ENCODE measurements around the gene ETV4.

ETV4 gene

DNA sequence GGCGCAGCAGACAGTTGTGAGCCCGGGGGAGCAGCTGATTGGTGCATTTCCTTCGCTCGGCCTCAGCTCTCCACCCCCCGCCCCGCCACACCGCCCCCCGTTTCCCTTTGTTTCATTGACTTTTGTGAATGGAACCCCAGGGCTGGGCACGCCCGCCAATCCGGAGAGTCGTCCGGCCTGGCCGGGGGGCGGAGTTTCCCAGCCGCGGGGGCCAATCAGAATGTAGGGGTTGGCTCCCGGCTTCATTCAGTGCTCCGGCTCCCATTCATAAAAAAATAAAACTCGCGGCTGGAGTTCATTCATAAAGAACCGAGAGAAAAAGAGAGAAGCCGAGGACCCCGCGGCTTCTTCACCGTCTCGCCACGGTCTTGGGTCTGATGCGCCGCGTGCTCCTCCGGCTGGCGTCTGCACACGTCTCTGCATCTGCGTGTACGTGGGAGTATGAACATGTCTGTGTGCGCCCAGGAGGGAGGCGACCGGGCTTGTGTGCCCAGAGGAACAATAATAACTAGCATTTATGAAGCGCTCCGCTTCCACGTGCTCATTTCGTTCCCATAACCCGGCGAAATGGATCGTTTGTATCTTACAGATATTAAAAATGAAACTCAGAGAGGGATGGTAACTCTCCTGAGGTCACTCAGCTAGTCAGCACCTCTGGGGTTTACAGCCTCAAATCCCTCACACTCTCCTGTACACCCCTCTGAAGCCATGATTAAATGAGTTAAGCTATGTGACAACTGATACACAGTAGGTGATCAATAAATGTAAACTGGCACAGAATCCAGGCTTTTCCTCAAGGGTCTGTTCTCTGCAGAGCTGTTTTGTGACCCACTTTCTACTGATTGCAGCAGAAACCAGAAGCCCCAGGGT, at the start of gene ETV4:
Gene ETV4, minus strand, starts transcription at position 22 of the 870 bp plus-strand sequence. CDS start 723 bp downstream, outside the sequence.
- peak within 1 kb of the TSS; percentile 60 for H3K4me3 ChIP-seq (ENCODE audit: low read length)
- peak; percentile 59 for DNase-seq (ENCODE audit: low read depth)
- TF ChIP-seq, protein P1, sequence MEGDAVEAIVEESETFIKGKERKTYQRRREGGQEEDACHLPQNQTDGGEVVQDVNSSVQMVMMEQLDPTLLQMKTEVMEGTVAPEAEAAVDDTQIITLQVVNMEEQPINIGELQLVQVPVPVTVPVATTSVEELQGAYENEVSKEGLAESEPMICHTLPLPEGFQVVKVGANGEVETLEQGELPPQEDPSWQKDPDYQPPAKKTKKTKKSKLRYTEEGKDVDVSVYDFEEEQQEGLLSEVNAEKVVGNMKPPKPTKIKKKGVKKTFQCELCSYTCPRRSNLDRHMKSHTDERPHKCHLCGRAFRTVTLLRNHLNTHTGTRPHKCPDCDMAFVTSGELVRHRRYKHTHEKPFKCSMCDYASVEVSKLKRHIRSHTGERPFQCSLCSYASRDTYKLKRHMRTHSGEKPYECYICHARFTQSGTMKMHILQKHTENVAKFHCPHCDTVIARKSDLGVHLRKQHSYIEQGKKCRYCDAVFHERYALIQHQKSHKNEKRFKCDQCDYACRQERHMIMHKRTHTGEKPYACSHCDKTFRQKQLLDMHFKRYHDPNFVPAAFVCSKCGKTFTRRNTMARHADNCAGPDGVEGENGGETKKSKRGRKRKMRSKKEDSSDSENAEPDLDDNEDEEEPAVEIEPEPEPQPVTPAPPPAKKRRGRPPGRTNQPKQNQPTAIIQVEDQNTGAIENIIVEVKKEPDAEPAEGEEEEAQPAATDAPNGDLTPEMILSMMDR (conservative IDR thresholded peaks at IDR 0.05; ENCODE audit: low read depth, low read length) = no peak

DNA sequence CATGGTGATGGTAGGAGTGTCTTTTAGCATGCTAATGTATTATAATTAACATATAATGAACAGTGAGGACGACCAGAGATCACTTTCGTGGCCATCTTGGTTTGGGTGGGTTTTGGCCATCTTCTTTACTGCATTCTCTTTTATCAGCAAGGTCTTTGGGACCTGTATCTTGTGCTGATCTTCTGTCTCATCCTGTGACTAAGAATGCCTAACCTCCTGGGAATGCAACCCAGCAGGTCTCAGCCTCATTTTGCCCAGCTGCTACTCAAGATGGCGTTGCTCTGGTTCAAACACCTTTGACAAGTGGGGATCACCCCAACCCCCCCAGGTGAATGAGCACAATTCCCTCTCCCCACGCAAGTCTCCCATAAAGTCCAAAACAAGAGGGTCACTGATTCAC, 49.3 kb upstream of the ETV4 start:
- H3K4me3 ChIP-seq (ENCODE audit: low read length) = no peak overlapping the region
- DNase-seq (ENCODE audit: low read depth) = no peak
- TF ChIP-seq, protein P1 (conservative IDR thresholded peaks at IDR 0.05; ENCODE audit: low read depth, low read length) = no peak

DNA sequence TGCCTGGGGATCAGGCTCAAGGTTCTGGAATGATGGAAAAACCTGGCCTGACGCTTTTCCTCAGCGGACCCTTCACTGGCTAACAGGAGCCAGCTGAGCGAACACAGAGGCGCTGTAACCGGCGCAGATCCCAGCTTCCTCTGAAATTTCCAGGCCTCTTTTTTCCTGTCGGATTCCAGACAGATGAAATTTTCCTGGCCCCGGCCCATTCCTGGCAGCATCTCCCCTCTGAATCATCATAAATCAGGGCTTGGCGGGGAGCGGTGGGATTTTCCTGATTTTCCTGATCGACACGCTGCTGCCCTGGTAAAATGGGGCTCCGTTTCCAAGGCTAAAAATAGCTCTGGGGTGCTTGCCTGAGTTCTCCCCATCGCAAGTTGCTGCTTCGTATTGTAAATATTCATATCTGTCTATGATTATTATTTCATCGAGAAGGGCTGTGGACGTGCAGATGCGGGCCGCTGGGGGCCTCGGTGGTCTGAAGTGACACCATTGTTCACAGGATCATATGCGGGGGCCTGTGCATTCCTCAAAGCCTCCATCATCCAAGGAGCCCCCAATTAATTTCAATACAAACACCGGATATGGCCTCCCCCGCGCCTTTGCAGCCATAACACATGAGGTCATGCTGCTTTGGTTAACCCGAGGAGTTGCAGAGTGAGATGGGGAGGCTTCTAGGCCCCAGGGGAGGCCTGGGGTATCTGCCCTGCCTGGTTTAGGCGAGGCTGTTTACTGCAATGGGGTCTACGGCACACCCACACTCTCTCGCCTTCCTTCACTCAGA, 45.8 kb upstream of the ETV4 start:
- TF ChIP-seq, protein P1 (conservative IDR thresholded peaks at IDR 0.05; ENCODE audit: low read depth, low read length) = no peak
- DNase-seq (ENCODE audit: low read depth) = no peak
- H3K4me3 ChIP-seq (ENCODE audit: low read length) = no peak overlapping the region

DNA sequence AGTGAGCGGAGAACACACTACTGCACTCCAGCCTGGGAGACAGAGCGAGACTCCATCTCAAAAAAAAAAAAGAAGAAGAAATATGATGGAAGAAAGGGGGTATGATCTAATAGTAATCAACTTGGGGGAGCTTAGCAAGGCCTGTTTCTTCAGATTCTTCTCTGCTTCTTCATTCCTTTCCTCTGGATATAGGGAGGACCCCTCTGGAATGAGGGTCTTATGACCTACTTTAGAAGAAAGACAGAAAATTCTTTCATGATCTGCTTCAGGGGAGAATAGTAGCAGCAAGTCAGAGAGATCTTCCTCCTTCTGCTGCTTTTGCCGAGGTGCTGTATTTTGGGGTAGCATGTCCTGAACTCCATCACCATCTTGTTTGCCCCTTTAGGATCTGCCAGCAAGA, 44.9 kb upstream of the ETV4 start:
- DNase-seq (ENCODE audit: low read depth) = no peak
- TF ChIP-seq, protein P1 (conservative IDR thresholded peaks at IDR 0.05; ENCODE audit: low read depth, low read length) = no peak
- H3K4me3 ChIP-seq (ENCODE audit: low read length) = no peak overlapping the region

DNA sequence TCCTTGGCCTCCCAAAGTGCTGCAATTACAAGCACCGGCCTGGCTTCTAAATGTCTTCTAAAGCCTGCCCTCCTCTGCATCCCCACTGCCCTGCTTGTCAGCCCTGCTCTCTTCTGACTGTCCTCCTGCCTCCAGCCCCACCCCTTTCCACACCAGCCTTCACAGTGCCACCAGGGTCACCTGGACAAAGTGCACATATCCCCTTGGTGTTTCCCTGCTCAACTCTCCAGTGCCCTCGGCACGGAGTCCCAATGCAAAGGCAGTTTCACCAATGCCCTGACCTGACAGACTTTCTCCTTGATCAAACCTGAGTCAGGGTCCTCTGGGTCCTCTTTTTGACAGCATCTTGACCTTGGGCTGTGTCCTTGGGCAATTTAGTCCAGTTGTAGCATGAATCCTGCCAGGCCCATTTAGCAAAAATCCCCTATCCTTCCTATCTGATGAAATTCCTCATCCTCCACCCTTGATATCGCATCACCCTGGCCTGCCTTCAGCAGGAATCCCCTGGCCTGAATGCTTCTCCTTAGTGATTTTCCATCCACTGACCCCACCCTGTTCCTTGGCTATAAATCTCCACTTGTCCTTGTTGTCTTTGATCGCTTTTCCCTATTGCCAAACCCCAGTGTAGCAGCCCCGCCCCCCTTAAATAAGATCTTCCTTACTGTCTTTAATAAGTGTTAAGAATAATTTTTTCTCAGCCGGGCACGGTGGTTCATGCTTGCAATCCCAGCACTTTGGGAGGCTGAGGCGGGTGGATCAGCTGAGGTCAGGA, 42.7 kb upstream of the ETV4 start:
- TF ChIP-seq, protein P1 (conservative IDR thresholded peaks at IDR 0.05; ENCODE audit: low read depth, low read length) = no peak
- no peak for DNase-seq (ENCODE audit: low read depth)
- H3K4me3 ChIP-seq (ENCODE audit: low read length) = no peak overlapping the region

DNA sequence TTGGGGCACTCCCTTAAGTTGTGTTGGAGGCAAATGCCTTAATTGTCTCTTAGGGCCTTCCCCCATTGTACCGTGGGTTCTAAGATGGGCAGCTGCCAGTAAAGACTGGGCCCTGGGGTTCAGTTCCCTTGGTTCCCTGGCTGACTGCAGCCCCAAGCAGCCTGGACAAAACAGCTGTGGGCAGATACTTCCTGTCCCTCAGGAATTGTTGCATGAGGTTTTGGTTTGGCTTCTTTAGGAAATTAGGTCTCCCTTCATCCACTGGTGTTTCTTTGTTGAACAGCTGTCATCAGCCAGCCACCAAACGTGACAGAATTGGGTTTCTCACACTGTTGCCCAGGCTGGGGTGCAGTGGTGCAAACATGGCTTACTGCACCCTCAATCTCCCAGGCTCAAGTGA, 42.0 kb upstream of the ETV4 start:
- no peak overlapping the region for H3K4me3 ChIP-seq (ENCODE audit: low read length)
- TF ChIP-seq, protein P1 (conservative IDR thresholded peaks at IDR 0.05; ENCODE audit: low read depth, low read length) = no peak
- DNase-seq (ENCODE audit: low read depth) = no peak
